ENCODE results near the gene MGMT. TPM values are rescaled to one million over a fixed set of nuclear protein-coding genes. Genes with fewer than 3 reads are reported as not detected.

MGMT gene
- total RNA-seq, 1 donor from 2014 or later: 19.4 TPM

DNA sequence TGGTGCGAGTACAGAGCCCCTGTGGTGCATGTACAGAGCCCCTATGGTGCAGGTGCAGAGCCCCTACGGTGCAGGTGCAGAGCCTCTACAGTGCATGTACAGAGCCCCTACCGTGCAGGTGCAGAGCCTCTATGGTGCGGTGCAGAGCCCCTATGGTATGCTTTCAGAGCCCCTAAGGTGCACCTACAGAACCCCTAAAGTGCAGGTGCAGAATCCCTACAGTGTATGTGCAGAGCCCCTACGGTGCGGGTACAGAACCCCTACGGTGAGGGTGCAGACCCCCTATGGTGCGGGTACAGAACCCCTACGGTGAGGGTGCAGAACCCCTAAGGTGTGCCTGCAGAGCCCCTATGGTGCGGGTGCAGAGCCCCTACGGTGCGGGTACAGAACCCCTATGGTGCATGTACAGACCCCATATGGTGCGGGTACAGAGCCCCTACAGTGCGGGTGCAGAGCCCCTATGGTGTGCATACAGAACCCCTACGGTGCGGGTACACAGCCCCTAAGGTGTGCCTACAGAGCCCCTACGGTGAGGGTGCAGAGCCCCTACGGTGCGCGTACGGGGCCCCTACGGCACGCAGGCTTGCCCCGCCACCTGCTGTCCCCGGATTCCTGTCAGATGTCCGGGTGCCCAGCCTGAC is 53.5 kb downstream of the MGMT start:
- no peak for DNase-seq (ENCODE audit: low spot score)

GRCh38 chr10:129521161-129522025 is 54.4 kb downstream of the MGMT start:
- DNase-seq (ENCODE audit: low spot score): no peak

DNA sequence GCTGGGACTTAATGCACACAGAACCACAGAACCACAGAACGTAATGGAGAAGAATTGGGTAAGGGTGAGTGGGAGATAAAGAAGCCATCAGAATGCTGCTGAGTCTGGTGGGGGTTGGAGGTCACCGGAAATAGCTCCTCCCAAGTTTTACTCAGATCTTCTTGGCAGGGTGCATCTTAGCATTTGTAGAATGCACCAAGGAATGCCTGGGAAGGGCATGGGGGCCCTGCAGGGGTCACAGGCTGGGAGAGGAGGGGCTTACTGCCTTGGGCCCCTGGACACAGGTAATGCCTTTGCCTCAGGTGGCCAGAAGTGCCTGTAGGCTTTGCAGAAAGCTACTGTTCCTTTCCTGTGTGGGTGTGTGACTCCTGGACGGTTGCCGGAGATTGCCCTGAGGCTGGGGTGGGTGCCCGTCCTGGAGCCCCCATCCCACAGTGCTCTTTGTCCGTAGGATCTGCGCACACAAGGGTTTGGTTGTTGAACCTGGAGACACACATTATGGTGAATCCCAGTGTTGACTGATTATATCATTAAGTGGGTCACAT is 55.1 kb downstream of the MGMT start:
- no peak for DNase-seq (ENCODE audit: low spot score)

GRCh38 chr10:129523031-129523722 is 56.1 kb downstream of the MGMT start:
- DNase-seq (ENCODE audit: low spot score): no peak

- DNase-seq (ENCODE audit: low spot score): no peak
Measured at GRCh38 chr10:129523723-129524316, 56.8 kb downstream of the MGMT start.

- DNase-seq (ENCODE audit: low spot score): no peak
Measured at GRCh38 chr10:129524936-129525335, 57.9 kb downstream of the MGMT start.

DNA sequence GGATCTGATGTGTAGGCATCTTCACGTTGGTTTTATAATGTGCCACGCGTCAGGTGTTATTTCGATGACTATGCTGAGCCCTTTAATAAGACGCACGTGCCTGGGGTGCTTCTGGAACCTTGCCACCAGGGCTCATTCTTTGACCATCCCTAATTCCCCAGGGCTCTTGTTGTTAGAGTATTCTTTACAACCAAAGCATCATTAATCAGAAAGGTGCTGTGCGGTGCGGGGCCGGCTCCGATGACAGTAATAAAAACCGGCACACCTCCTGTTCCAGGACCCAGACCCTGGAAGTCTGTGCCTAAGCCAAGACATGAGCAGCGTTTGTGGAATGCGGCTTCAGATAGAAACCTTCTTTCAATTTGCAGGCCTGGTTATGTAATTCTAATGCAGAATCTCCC is 58.4 kb downstream of the MGMT start:
- DNase-seq (ENCODE audit: low spot score): no peak

GRCh38 chr10:129526943-129527342 is 59.9 kb downstream of the MGMT start:
- DNase-seq (ENCODE audit: low spot score): no peak

GRCh38 chr10:129528376-129528978 is 61.4 kb downstream of the MGMT start:
- DNase-seq (ENCODE audit: low spot score): no peak

DNA sequence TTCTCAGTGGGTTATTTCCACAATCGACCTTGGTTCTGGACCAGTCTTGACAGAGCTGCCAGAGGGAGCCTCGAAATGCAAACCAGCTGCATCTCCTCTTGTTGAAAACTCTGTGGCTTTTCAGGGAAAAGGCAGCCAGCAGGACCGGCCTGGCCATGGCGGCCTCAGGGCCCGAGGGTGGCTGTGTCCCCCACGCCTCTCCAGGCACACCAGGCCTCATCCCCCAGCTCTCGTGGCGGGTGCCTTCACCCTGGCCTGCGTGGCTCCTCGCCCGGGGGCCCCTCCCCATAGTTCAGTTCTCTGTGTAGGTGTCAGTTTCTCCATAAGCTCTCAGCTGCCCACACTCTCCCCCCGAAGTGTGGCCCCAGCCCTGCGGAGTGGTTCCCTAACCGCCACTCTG is 63.5 kb downstream of the MGMT start:
- DNase-seq (ENCODE audit: low spot score): no peak

DNA sequence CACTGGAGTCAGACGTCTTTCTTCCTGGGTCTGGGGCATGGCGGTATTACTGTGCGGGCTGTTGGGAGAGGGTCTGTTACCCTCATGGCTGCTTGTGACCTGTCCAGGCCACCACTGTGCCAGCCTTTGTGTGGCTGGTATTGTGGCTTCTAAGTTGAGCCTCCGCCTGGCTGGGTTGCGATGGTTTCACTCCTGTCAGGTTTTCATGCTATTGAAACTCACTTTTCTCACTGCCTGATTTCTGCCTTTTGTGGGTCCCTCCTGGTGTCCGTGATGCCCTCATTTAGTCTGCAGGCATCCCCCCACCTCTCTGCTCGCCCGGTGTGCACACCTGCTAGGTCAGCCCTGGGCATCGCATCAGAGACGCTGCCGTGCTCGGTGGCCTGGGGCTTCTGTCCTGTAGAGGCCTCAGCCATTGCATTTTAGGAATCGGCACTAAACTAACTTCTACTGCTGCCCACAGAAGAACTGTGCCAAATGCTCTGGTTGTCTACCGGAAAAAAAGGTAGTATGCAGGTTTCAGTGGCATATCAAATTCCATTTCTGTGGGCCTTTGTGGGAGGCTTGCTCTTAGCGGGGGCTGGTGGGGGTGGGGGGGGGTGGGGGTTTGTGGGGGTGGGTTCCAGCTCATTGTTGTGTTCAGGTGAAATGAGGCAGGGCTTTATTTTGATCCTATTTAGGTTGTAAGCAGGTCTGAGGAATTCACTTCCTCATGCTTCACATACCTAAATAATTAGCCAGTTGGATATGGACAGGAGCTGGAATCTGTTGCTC is 64.3 kb downstream of the MGMT start:
- DNase-seq (ENCODE audit: low spot score): no peak

DNA sequence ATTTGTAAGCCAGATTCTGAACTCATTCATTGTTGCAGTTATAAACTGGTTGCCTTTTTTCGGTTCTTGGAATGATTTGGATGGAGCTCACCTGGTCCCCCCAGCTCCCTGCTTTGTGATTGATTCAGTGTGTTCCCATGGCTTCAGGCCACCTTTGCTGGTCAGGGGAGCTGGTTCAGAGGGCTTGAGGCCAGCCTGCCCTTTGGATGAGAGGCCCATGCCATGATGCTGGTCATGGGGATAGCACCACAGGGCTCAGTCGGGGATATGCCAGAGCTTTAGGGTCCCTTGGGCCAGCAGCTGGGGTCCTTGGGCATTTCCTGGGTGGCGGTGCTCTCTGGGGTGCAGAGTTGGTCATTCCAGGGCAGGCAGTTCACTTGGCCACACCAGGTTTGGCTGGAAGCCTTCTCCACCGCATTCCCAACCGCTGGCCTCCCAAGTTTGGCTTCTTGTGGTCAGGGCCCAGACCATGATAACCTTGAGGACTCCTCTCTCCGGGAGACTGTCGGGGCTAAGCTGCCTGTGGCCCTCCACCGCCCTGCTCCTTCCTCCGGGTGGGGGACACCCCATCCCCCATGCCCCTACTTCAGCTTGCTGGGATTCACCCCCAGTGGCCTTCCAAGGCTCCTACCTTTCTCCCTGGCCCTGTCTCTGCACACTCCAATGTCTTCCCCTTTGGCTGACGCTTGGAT is 65.1 kb downstream of the MGMT start:
- DNase-seq (ENCODE audit: low spot score): no peak

DNA sequence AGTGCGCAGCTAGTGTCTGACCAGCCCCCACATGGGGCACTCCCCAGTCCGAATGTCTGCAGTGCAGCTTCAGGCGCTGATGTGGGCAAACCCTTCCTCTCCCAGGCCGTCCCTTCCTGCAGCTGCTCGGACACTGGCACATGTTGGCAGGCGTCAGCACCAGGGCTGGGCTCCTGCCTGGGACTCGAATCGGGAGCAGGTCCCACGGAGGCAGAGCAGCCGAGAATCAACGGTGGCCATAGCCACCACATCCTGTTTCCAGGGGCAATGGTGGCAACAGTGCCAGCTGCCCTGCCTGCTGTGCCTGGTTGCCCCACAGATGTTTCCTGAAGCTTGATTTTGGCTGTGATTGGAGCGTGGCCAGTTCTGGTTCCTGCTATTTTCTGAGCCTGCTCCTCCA is 65.8 kb downstream of the MGMT start:
- DNase-seq (ENCODE audit: low spot score): no peak

- DNase-seq (ENCODE audit: low spot score): no peak
Measured at GRCh38 chr10:129533281-129533680, 66.2 kb downstream of the MGMT start.

GRCh38 chr10:129534826-129535225 is 67.8 kb downstream of the MGMT start:
- DNase-seq (ENCODE audit: low spot score): no peak

DNA sequence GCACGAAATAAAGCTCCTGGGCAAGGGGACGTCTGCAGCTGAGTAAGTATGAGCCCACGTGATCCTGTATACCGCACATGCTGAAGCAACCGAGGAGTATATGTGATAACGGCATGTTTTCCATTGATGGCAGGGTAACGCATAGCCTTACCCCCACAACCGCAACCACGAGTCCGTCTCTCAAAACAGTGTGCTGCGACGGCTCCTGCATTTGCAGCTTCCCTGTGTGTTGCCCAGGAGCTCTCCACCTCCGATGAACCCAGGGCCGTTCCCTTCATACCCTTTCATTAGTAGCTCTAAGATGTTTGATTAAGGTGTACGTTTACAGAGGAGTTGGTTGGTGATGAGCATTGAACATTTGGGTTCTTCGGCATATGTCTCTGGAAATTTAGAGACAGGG is 69.3 kb downstream of the MGMT start:
- DNase-seq (ENCODE audit: low spot score): no peak

DNA sequence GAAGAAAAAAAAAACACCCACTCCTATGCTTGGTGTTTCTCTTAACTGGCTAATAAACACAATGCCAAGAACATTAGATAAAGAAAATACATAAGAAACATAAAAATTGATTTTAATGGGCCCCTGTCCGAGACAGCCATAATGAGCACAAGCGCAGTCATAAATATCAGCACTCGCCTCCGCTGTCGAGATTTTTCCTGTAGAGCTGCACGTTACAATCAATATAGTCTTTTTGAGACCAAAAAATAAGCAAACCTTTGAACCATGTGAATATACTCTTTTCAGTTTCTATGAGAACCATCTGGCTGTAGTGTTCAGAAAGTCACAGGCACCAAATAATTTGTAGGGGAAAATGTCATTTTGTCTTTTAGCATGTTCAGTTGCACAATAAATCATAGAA is 70.1 kb downstream of the MGMT start:
- DNase-seq (ENCODE audit: low spot score): no peak

GRCh38 chr10:129538236-129538635 is 71.2 kb downstream of the MGMT start:
- no peak for DNase-seq (ENCODE audit: low spot score)

GRCh38 chr10:129541200-129541599 is 74.2 kb downstream of the MGMT start:
- DNase-seq (ENCODE audit: low spot score): no peak
